ENCODE measurements around the gene PRAMEF4. TPM values are rescaled to one million over a fixed set of nuclear protein-coding genes. Genes with fewer than 3 reads are reported as not detected.
"Not testable (repeated sequence)": the region's sequence is repeated elsewhere in the genome, so short reads cannot be mapped to it uniquely, and the experiment has no call there.

PRAMEF4 gene
- not detected for total RNA-seq

- ATAC-seq; CTCF ChIA-PET; H3K27ac Mint-ChIP-seq; H3K36me3 Mint-ChIP-seq; H3K9me3 Mint-ChIP-seq (ENCODE audit: low read depth); H3K4me3 Mint-ChIP-seq; H3K4me1 Mint-ChIP-seq; H3K27me3 Mint-ChIP-seq; DNase-seq: not testable (repeated sequence)
Measured at GRCh38 chr1:12886101-12886500, at the start of gene PRAMEF4. TSS of gene PRAMEF4 (minus strand) at chr1:12886201. CDS start at chr1:12883394, 2,807 bp downstream.

GRCh38 chr1:12924368-12924767, 38.4 kb upstream of the PRAMEF4 start:
- H3K36me3 Mint-ChIP-seq; CTCF ChIA-PET; H3K4me1 Mint-ChIP-seq; H3K4me3 Mint-ChIP-seq; H3K27ac Mint-ChIP-seq; DNase-seq; H3K27me3 Mint-ChIP-seq; ATAC-seq; H3K9me3 Mint-ChIP-seq (ENCODE audit: low read depth): not testable (repeated sequence)

GRCh38 chr1:12921749-12922148, 35.7 kb upstream of the PRAMEF4 start:
- ATAC-seq; H3K9me3 Mint-ChIP-seq (ENCODE audit: low read depth); CTCF ChIA-PET; H3K4me3 Mint-ChIP-seq; H3K27me3 Mint-ChIP-seq; H3K27ac Mint-ChIP-seq; H3K36me3 Mint-ChIP-seq; DNase-seq; H3K4me1 Mint-ChIP-seq: not testable (repeated sequence)

GRCh38 chr1:12916310-12916709, 30.3 kb upstream of the PRAMEF4 start, which contains the start of gene PRAMEF7:
TSS of gene PRAMEF7 (plus strand) at chr1:12916610. CDS start at chr1:12917693, 1,083 bp downstream.
- H3K9me3 Mint-ChIP-seq (ENCODE audit: low read depth); H3K4me1 Mint-ChIP-seq; DNase-seq; H3K27ac Mint-ChIP-seq; H3K27me3 Mint-ChIP-seq; H3K36me3 Mint-ChIP-seq; ATAC-seq; CTCF ChIA-PET; H3K4me3 Mint-ChIP-seq: not testable (repeated sequence)

- H3K36me3 Mint-ChIP-seq; CTCF ChIA-PET; H3K27ac Mint-ChIP-seq; ATAC-seq; H3K27me3 Mint-ChIP-seq; H3K9me3 Mint-ChIP-seq (ENCODE audit: low read depth); DNase-seq; H3K4me3 Mint-ChIP-seq; H3K4me1 Mint-ChIP-seq: not testable (repeated sequence)
Measured at GRCh38 chr1:12903793-12904572, 18.0 kb upstream of the PRAMEF4 start.

GRCh38 chr1:12899186-12899585, 13.2 kb upstream of the PRAMEF4 start:
- H3K36me3 Mint-ChIP-seq; H3K27me3 Mint-ChIP-seq; H3K9me3 Mint-ChIP-seq (ENCODE audit: low read depth); DNase-seq; H3K4me3 Mint-ChIP-seq; H3K27ac Mint-ChIP-seq; CTCF ChIA-PET; ATAC-seq; H3K4me1 Mint-ChIP-seq: not testable (repeated sequence)

GRCh38 chr1:12898170-12898569, 12.2 kb upstream of the PRAMEF4 start, which contains the start of gene PRAMEF10:
TSS of gene PRAMEF10 (minus strand) at chr1:12898270. CDS start at chr1:12895847, 2,423 bp downstream.
- H3K4me1 Mint-ChIP-seq; H3K4me3 Mint-ChIP-seq; CTCF ChIA-PET; DNase-seq; H3K9me3 Mint-ChIP-seq (ENCODE audit: low read depth); ATAC-seq; H3K27me3 Mint-ChIP-seq; H3K27ac Mint-ChIP-seq; H3K36me3 Mint-ChIP-seq: not testable (repeated sequence)

GRCh38 chr1:12878453-12878852, 7.5 kb downstream of the PRAMEF4 start:
- H3K27ac Mint-ChIP-seq; CTCF ChIA-PET; DNase-seq; H3K9me3 Mint-ChIP-seq (ENCODE audit: low read depth); H3K4me1 Mint-ChIP-seq; H3K36me3 Mint-ChIP-seq; ATAC-seq; H3K4me3 Mint-ChIP-seq; H3K27me3 Mint-ChIP-seq: not testable (repeated sequence)

GRCh38 chr1:12863131-12863880, 22.7 kb downstream of the PRAMEF4 start:
- CTCF ChIA-PET; H3K27me3 Mint-ChIP-seq; H3K27ac Mint-ChIP-seq; H3K9me3 Mint-ChIP-seq (ENCODE audit: low read depth); H3K4me1 Mint-ChIP-seq; H3K36me3 Mint-ChIP-seq; ATAC-seq; DNase-seq; H3K4me3 Mint-ChIP-seq: not testable (repeated sequence)

- CTCF ChIA-PET; H3K9me3 Mint-ChIP-seq (ENCODE audit: low read depth); ATAC-seq; H3K36me3 Mint-ChIP-seq; H3K4me1 Mint-ChIP-seq; DNase-seq; H3K27ac Mint-ChIP-seq; H3K27me3 Mint-ChIP-seq; H3K4me3 Mint-ChIP-seq: not testable (repeated sequence)
Measured at GRCh38 chr1:12856786-12857185, 29.2 kb downstream of the PRAMEF4 start, which contains the start of gene PRAMEF2. TSS of gene PRAMEF2 (plus strand) at chr1:12857086. CDS start at chr1:12859010, 1,924 bp downstream.

- Mint-ChIP-seq H3K4me1 (no peaks in the 10 kb centered on the region), H3K27me3 (no peaks in the 10 kb centered on the region), H3K36me3 (no peaks in the 10 kb centered on the region), H3K27ac (no peak overlapping the region), H3K9me3 (ENCODE audit: low read depth) (no peaks in the 10 kb centered on the region), H3K4me3 (no peak overlapping the region)
- ATAC-seq (no peak), DNase-seq (no peak)
- CTCF ChIA-PET = no interaction called here
Measured at GRCh38 chr1:12851779-12852178, 34.2 kb downstream of the PRAMEF4 start.

GRCh38 chr1:12848620-12849019, 37.4 kb downstream of the PRAMEF4 start, which contains the start of gene HNRNPCL1:
TSS of gene HNRNPCL1 (minus strand) at chr1:12848720. CDS start at chr1:12848289, 431 bp downstream.
- CTCF ChIA-PET, ATAC-seq: not testable (repeated sequence)

GRCh38 chr1:12833251-12833650, 52.8 kb downstream of the PRAMEF4 start:
- H3K36me3 Mint-ChIP-seq; H3K9me3 Mint-ChIP-seq (ENCODE audit: low read depth); H3K27me3 Mint-ChIP-seq; H3K4me3 Mint-ChIP-seq; CTCF ChIA-PET; H3K4me1 Mint-ChIP-seq; DNase-seq; ATAC-seq; H3K27ac Mint-ChIP-seq: not testable (repeated sequence)

More at GRCh38 chr1:12848620-12849019, 37.4 kb downstream of the PRAMEF4 start, which contains the start of gene HNRNPCL1:
- not testable (repeated sequence) for H3K4me1 Mint-ChIP-seq; H3K9me3 Mint-ChIP-seq (ENCODE audit: low read depth); H3K27me3 Mint-ChIP-seq; H3K27ac Mint-ChIP-seq; DNase-seq; H3K4me3 Mint-ChIP-seq; H3K36me3 Mint-ChIP-seq

- H3K9me3 Mint-ChIP-seq (ENCODE audit: low read depth); DNase-seq; CTCF ChIA-PET; ATAC-seq; H3K27me3 Mint-ChIP-seq; H3K4me1 Mint-ChIP-seq; H3K36me3 Mint-ChIP-seq; H3K27ac Mint-ChIP-seq; H3K4me3 Mint-ChIP-seq: not testable (repeated sequence)
Measured at GRCh38 chr1:12831310-12831709, 54.7 kb downstream of the PRAMEF4 start, which contains the start of gene PRAMEF11. TSS of gene PRAMEF11 (minus strand) at chr1:12831410. CDS start at chr1:12828789, 2,621 bp downstream.

Measured in activated CD8-positive, alpha-beta memory T cell treated with anti-CD3 and anti-CD28 coated beads, Interleukin-2, amount 10 ng/mL, durations not matched to agents 7 days and 5 days (primary cell).